Fibroblast of upper back skin (primary cell): ENCODE results near the gene SOX6.

ENCODE experiments used
- DNase-seq: peaks from one replicate; pipeline ENCODE4 v3.0.0-alpha.2; 2013

Gene SOX6

GRCh38 chr11:15918674-15919073 is 437.7 kb downstream of the SOX6 start:
- no peak for DNase-seq

- no peak for DNase-seq
Measured at GRCh38 chr11:15918212-15918611, 438.1 kb downstream of the SOX6 start.
